Neural progenitor cell (in vitro differentiated cells): Measurements from ENCODE around the gene CRELD1. TPM values are rescaled to one million over a fixed set of nuclear protein-coding genes. Genes with fewer than 3 reads are reported as not detected.

ENCODE experiments used
- DNase-seq: peaks from one replicate; pipeline ENCODE4 v3.0.0-alpha.2; 2016; ENCODE audit warnings: low spot score
- H2AFZ ChIP-seq: fragments of 200-600 bp; sonication (generic); replicated peaks from 2 replicates; pipeline ENCODE4 v1.6.1; 2016; ENCODE audit warnings: antibody characterized with exemption
- H3F3A ChIP-seq: fragments of 200-600 bp; sonication (generic); 2 replicates; pipeline ENCODE4 v1.6.1; 2016; ENCODE audit warnings: antibody characterized with exemption, low read depth
- H3K27ac ChIP-seq: fragments of 200-600 bp; sonication (generic); 2 replicates; pipeline ENCODE4 v1.5.1; 2016; ENCODE audit warnings: mild to moderate bottlenecking
- H3K27me3 ChIP-seq: fragments of 200-600 bp; sonication (generic); 2 replicates; pipeline ENCODE4 v1.6.1; 2016; ENCODE audit warnings: mild to moderate bottlenecking, moderate library complexity
- H3K36me3 ChIP-seq: fragments of 200-600 bp; sonication (generic); 2 replicates; pipeline ENCODE4 v1.5.1; 2016
- H3K4me1 ChIP-seq: fragments of 200-600 bp; sonication (generic); 2 replicates; pipeline ENCODE4 v1.6.1; 2016; ENCODE audit warnings: mixed run types
- H3K4me2 ChIP-seq: fragments of 200-600 bp; sonication (generic); 2 replicates; pipeline ENCODE4 v1.6.1; 2016
- H3K4me3 ChIP-seq: fragments of 200-600 bp; sonication (generic); 2 replicates; pipeline ENCODE4 v1.5.1; 2016
- H3K79me2 ChIP-seq: fragments of 200-600 bp; sonication (generic); 2 replicates; pipeline ENCODE4 v1.6.1; 2016; ENCODE audit warnings: low read depth
- H3K9ac ChIP-seq: fragments of 200-600 bp; sonication (generic); 2 replicates; pipeline ENCODE4 v1.6.1; 2016
- H3K9me3 ChIP-seq: fragments of 200-600 bp; sonication (generic); 2 replicates; pipeline ENCODE4 v1.5.1; 2016; ENCODE audit warnings: low read depth
- H4K20me1 ChIP-seq: fragments of 200-600 bp; sonication (generic); 2 replicates; pipeline ENCODE4 v1.6.1; 2016; ENCODE audit warnings: low read depth
- H3K27ac Mint-ChIP-seq: 3 replicates; pipeline ENCODE4 v1.8.0; 2021; ENCODE audit warnings: mixed read lengths
- H3K27me3 Mint-ChIP-seq: 2 replicates; pipeline ENCODE4 v1.8.0; 2022; ENCODE audit warnings: low read depth, mild to moderate bottlenecking, inconsistent platforms, moderate library complexity, mixed read lengths; ENCODE audit not compliant: insufficient read depth
- H3K36me3 Mint-ChIP-seq: 3 replicates; pipeline ENCODE4 v1.8.0; 2021; ENCODE audit warnings: mixed read lengths
- H3K4me1 Mint-ChIP-seq: 3 replicates; pipeline ENCODE4 v1.8.0; 2021; ENCODE audit warnings: mixed read lengths
- H3K4me3 Mint-ChIP-seq: 3 replicates; pipeline ENCODE4 v1.8.0; 2021; ENCODE audit warnings: mild to moderate bottlenecking, moderate library complexity, mixed read lengths
- H3K9me3 Mint-ChIP-seq: 3 replicates; pipeline ENCODE4 v1.8.0; 2020; ENCODE audit warnings: mixed read lengths
- EZH2 ChIP-seq: fragments of 200-600 bp; sonication (generic); IDR thresholded peaks from 2 replicates; pipeline ENCODE4 v1.6.1; 2017; ENCODE audit warnings: antibody characterized with exemption, mild to moderate bottlenecking, moderate library complexity
- EZH2phosphoT487 ChIP-seq: fragments of 200-600 bp; sonication (generic); IDR thresholded peaks from 2 replicates; pipeline ENCODE4 v1.6.1; 2017; ENCODE audit warnings: antibody characterized with exemption
- total RNA-seq: library from RNA; depleted of rRNA; stranded (reverse); fragments of >200 nt; gene quantifications from 2 replicates; pipeline ENCODE4 v1.2.3, GENCODE V29; 2015; ENCODE audit warnings: low replicate concordance
- TF ChIP-seq, protein P1 (sequence below): fragments of 200-600 bp; sonication (generic); IDR thresholded peaks from 2 replicates; pipeline ENCODE4 v1.5.1; 2017; ENCODE audit warnings: antibody characterized with exemption, mild to moderate bottlenecking

Gene CRELD1
- total RNA-seq, 1 donor from 2014 or later = 14.1 TPM

DNA sequence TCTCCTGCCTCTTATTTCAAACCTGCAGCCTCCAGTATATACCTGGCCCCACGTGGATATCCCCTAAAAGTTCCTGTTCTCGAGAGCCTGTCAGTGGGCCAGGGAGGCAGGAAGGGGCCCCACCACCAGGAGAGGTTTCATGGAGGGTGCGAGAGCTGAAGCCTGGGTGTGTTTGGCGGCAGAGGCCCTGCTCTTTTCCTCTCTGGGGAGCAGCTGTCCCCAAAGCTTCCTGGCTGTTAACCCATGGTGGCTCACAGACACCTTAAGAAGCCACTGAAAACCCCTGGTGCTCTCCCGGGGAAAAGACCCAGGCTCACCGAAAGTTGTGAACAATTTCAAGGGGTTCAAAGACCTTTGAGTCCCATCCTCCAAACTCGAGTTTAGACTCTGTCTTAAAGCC is 17.5 kb downstream of the CRELD1 start:
- Histone ChIP-seq H3K9ac (no peak overlapping the region), H4K20me1 (peaks cover 21% of the 10 kb centered on the region)
- peaks cover 6% of the 10 kb centered on the region for H3K27me3 Mint-ChIP-seq

DNA sequence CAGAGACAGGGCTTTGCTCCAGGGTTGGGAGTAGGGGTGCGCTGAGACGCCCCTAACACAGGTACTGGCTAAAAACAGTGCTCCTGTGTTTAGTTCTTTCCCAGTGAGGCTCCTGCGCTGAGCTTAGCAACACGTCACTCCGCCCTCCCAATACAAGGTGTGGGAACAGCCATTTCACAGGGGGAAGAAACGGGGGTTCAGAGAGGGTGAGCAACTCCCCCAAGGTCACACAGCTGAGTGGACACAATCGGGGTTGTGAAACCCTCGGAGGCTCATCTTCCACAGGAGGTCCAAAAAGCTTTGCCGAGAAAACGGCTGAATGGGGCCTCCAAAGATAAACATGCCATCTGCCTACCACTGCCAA is 17.9 kb downstream of the CRELD1 start:
- Histone ChIP-seq H3K4me2 (peak overlapping the region; percentile 91), H4K20me1 (peaks cover 21% of the 10 kb centered on the region), H3K79me2 (peaks cover 5% of the 10 kb centered on the region), H3K9me3 (no peaks in the 10 kb centered on the region), H3F3A (peaks cover 26% of the 10 kb centered on the region), H3K4me1 (peaks cover 10% of the 10 kb centered on the region), H2AFZ (peak overlapping the region; percentile 70), H3K36me3 (no peaks in the 10 kb centered on the region), H3K27me3 (peaks cover 17% of the 10 kb centered on the region), H3K9ac (peak overlapping the region; percentile 44), H3K27ac (no peak overlapping the region), H3K4me3 (peak overlapping the region; percentile 98)
- H3K9me3 Mint-ChIP-seq = no peaks in the 10 kb centered on the region
- H3K27ac Mint-ChIP-seq = no peak overlapping the region
- peaks cover 6% of the 10 kb centered on the region for H3K27me3 Mint-ChIP-seq
- H3K4me3 Mint-ChIP-seq = peak overlapping the region; percentile 88
- no peaks in the 10 kb centered on the region for H3K36me3 Mint-ChIP-seq
- H3K4me1 Mint-ChIP-seq = peaks cover 16% of the 10 kb centered on the region
- TF ChIP-seq EZH2 (no peak), EZH2phosphoT487 (no peak)
- TF ChIP-seq, protein P1, sequence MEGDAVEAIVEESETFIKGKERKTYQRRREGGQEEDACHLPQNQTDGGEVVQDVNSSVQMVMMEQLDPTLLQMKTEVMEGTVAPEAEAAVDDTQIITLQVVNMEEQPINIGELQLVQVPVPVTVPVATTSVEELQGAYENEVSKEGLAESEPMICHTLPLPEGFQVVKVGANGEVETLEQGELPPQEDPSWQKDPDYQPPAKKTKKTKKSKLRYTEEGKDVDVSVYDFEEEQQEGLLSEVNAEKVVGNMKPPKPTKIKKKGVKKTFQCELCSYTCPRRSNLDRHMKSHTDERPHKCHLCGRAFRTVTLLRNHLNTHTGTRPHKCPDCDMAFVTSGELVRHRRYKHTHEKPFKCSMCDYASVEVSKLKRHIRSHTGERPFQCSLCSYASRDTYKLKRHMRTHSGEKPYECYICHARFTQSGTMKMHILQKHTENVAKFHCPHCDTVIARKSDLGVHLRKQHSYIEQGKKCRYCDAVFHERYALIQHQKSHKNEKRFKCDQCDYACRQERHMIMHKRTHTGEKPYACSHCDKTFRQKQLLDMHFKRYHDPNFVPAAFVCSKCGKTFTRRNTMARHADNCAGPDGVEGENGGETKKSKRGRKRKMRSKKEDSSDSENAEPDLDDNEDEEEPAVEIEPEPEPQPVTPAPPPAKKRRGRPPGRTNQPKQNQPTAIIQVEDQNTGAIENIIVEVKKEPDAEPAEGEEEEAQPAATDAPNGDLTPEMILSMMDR = no peak
- DNase-seq = no peak

More for the DNA sequence above, 17.5 kb downstream of the CRELD1 start:
- H3K27me3 ChIP-seq = peaks cover 17% of the 10 kb centered on the region
- peaks cover 15% of the 10 kb centered on the region for H3K4me1 Mint-ChIP-seq
- H3K36me3 ChIP-seq = no peaks in the 10 kb centered on the region
- peak overlapping the region; percentile 98 for H3K4me3 ChIP-seq
- no peak for DNase-seq
- H3K4me3 Mint-ChIP-seq = peak overlapping the region; percentile 88
- H2AFZ ChIP-seq = no peak overlapping the region
- peak overlapping the region; percentile 91 for H3K4me2 ChIP-seq
- H3K36me3 Mint-ChIP-seq = no peaks in the 10 kb centered on the region
- no peak overlapping the region for H3K27ac Mint-ChIP-seq
- H3K9me3 Mint-ChIP-seq = no peaks in the 10 kb centered on the region
- H3K27ac ChIP-seq = no peak overlapping the region
- H3K9me3 ChIP-seq = no peaks in the 10 kb centered on the region
- TF ChIP-seq EZH2 (no peak), EZH2phosphoT487 (no peak)
- TF ChIP-seq, protein P1 = no peak
- peaks cover 10% of the 10 kb centered on the region for H3K4me1 ChIP-seq
- H3K79me2 ChIP-seq = peaks cover 5% of the 10 kb centered on the region
- H3F3A ChIP-seq = peaks cover 30% of the 10 kb centered on the region

DNA sequence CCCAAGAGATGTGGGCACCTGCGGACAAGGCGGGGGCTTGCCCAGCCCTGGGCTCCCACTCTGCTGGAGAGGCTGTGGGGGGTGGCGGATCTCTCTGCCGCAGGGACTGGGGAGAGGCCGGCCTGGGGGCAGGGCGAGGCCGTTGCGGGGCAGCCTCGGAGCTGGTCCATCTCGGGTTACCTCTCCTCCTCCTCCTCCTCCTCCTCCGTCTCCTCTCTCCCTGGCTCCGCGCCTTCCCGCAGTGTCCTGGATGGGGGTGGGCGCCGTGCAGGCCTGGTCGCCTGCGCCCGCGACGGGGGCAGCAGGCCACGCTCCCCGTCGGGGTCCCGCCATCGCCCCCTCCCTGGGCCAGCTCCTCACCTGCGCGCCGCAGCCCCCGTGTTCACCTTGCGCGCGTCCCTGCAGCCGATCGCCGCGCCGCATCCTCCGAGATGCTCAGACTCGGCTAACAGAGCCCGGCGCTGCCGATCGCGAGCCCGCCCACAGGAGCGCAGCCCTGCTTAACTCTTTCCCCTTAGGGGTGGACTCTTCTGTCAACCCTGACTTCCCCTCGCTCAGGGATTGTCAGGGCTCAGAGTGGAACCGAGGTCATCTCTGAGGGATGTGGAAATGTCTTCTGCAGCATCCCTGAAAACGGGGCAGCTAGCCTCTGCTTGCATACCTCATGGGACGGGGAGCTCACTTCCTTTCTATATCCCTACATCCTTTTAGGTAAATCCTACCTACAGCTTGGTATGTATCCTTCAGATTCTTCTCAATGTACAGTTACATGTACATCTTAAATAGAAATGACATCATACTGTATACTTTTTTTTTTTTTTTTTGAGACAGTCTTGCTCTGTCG is 18.6 kb downstream of the CRELD1 start, which contains the start of gene PRRT3:
Gene PRRT3, minus strand, starts transcription at position 447 of the 844 bp plus-strand sequence. CDS start 2,293 bp downstream, outside the sequence.
- Histone ChIP-seq H3K27me3 (peaks cover 17% of the 10 kb centered on the region), H3K4me2 (peak within 1 kb of the TSS; percentile 91), H3K4me3 (peak within 1 kb of the TSS; percentile 98), H3K79me2 (peaks cover 5% of the 10 kb centered on the region), H3K9ac (peak within 1 kb of the TSS; percentile 44), H3K4me1 (peaks cover 9% of the 10 kb centered on the region), H3F3A (peaks cover 21% of the 10 kb centered on the region), H4K20me1 (peaks cover 21% of the 10 kb centered on the region), H3K27ac (no peak within 1 kb of the TSS), H3K9me3 (no peaks in the 10 kb centered on the region), H3K36me3 (no peaks in the 10 kb centered on the region), H2AFZ (peak within 1 kb of the TSS; percentile 70)
- H3K36me3 Mint-ChIP-seq = no peaks in the 10 kb centered on the region
- TF ChIP-seq, protein P1 = no peak
- TF ChIP-seq EZH2 = no peak
- no peak for TF ChIP-seq EZH2phosphoT487
- peak; percentile 84 for DNase-seq
- peak within 1 kb of the TSS; percentile 88 for H3K4me3 Mint-ChIP-seq
- no peak within 1 kb of the TSS for H3K27ac Mint-ChIP-seq
- H3K9me3 Mint-ChIP-seq = no peaks in the 10 kb centered on the region
- peaks cover 16% of the 10 kb centered on the region for H3K4me1 Mint-ChIP-seq
- peaks cover 6% of the 10 kb centered on the region for H3K27me3 Mint-ChIP-seq
